Hepatocyte (in vitro differentiated cells): ENCODE results near the gene CYB561D1. TPM values are rescaled to one million over a fixed set of nuclear protein-coding genes. Genes with fewer than 3 reads are reported as not detected.

Source experiments
- DNase-seq: peaks from one replicate; pipeline ENCODE4 v3.0.0-alpha.2; 2016; ENCODE audit warnings: low spot score
- H2AFZ ChIP-seq: fragments of 200-600 bp; sonication (generic); 2 replicates; pipeline ENCODE4 v1.6.0; 2016; ENCODE audit warnings: antibody characterized with exemption, mild to moderate bottlenecking
- H3K27ac ChIP-seq: fragments of 200-600 bp; sonication (generic); 2 replicates; pipeline ENCODE4 v1.5.1; 2016; ENCODE audit warnings: mild to moderate bottlenecking
- H3K27me3 ChIP-seq: fragments of 200-600 bp; sonication (generic); 2 replicates; pipeline ENCODE4 v1.6.1; 2016
- H3K36me3 ChIP-seq: fragments of 200-600 bp; sonication (generic); replicated peaks from 2 replicates; pipeline ENCODE4 v1.5.1; 2016; ENCODE audit warnings: low read depth; ENCODE audit not compliant: insufficient read depth
- H3K4me1 ChIP-seq: fragments of 200-600 bp; sonication (generic); 2 replicates; pipeline ENCODE4 v1.5.1; 2016; ENCODE audit warnings: mild to moderate bottlenecking, moderate library complexity; ENCODE audit not compliant: insufficient read depth
- H3K4me2 ChIP-seq: fragments of 200-600 bp; sonication (generic); 2 replicates; pipeline ENCODE4 v1.6.0; 2016
- H3K4me3 ChIP-seq: fragments of 200-600 bp; sonication (generic); 2 replicates; pipeline ENCODE4 v1.5.1; 2016; ENCODE audit warnings: mild to moderate bottlenecking
- H3K79me2 ChIP-seq: fragments of 200-600 bp; sonication (generic); 2 replicates; pipeline ENCODE4 v1.6.0; 2017; ENCODE audit warnings: mild to moderate bottlenecking
- H3K9me2 ChIP-seq: fragments of 200-600 bp; sonication (generic); replicated peaks from 2 replicates; pipeline ENCODE4 v1.6.0; 2017; ENCODE audit warnings: mild to moderate bottlenecking; ENCODE audit not compliant: insufficient read depth
- H3K9me3 ChIP-seq: fragments of 200-600 bp; sonication (generic); 2 replicates; pipeline ENCODE4 v1.5.1; 2016; ENCODE audit warnings: low read depth, mild to moderate bottlenecking
- H4K20me1 ChIP-seq: fragments of 200-600 bp; sonication (generic); 2 replicates; pipeline ENCODE4 v1.6.0; 2016; ENCODE audit warnings: mild to moderate bottlenecking; ENCODE audit not compliant: insufficient read depth, poor library complexity, severe bottlenecking
- CTCF ChIP-seq: fragments of 200-600 bp; sonication (generic); IDR thresholded peaks from 2 replicates; pipeline ENCODE4 v1.5.1; 2016; ENCODE audit warnings: antibody characterized with exemption, mild to moderate bottlenecking; ENCODE audit not compliant: poor library complexity
- EZH2 ChIP-seq: fragments of 200-600 bp; sonication (generic); IDR thresholded peaks from 2 replicates; pipeline ENCODE4 v1.6.1; 2016; ENCODE audit warnings: antibody characterized with exemption, mild to moderate bottlenecking, borderline replicate concordance
- EZH2phosphoT487 ChIP-seq: fragments of 200-600 bp; sonication (generic); IDR thresholded peaks from one replicate; pipeline ENCODE4 v1.6.1; 2018; ENCODE audit warnings: antibody characterized with exemption, mild to moderate bottlenecking, low read depth, moderate library complexity; ENCODE audit not compliant: unreplicated experiment, severe bottlenecking
- WGBS: methylation state at CpG from one replicate; pipeline ENCODE4 v1.1.6; 2016; ENCODE audit warnings: low lambda C conversion rate; ENCODE audit errors: missing lambda C conversion rate; 5-methylcytosine and 5-hydroxymethylcytosine counted together
- polyA plus RNA-seq: library from polyadenylated mRNA; unstranded; fragments of >200 nt; fragmentation: Nextera tagmentation; extraction: Ambion mirVana; gene quantifications from 2 replicates; pipeline ENCODE4 v1.2.1, GENCODE V29; 2016
- total RNA-seq: library from RNA; depleted of rRNA; stranded (reverse); fragments of >200 nt; gene quantifications from 2 replicates; pipeline ENCODE4 v1.2.3, GENCODE V29; 2014

The CYB561D1 gene
- total and polyA plus RNA-seq, 2 experiments from 2014 or later: 4.8 to 6.5 TPM

DNA sequence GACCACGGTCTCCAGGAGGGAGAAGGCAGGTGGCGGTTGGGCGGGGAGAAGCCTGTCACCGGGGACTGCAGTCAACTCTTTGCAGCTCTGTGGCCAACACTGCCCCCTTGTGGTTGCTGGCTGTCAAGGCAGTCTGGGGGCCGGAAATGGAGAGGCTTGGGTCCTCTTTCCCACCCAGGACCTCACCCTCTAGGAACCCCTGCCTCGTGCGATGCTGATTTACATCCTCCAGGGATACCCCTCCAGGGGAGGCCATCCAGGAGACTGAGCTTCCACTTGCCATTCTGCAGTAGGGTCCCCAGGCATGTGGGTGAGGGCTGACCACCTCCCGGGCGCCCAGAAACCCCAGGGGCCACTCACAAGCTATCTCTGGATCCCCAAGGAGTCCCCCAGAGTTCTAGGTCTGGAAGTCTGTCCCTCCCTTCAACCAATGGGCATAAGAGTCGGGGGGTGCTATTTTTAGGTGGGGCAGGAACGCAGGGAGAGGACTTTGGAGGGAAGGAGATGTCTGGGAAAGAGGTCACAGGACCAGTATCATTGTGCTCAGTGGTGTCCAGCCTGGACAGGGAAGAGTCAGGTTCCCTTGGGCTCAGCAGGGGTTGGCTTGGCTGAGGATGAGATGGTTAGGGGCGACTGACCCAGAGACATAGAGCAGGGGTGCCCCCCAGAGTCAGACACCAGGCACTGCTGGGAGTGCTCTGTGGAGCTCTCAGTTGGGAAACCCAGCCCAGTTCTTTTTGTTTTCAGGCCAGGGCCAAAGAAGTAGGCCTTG lies 38.7 kb downstream of the CYB561D1 start:
- H3K27ac ChIP-seq: no peak overlapping the region
- peak overlapping the region; percentile 78 for H2AFZ ChIP-seq
- TF ChIP-seq EZH2phosphoT487 (no peak), CTCF (peak; percentile 93)
- H3K79me2 ChIP-seq: no peaks in the 10 kb centered on the region
- H3K27me3 ChIP-seq: no peaks in the 10 kb centered on the region
- no peaks in the 10 kb centered on the region for H4K20me1 ChIP-seq
- peak; percentile 83 for DNase-seq
- no peaks in the 10 kb centered on the region for H3K36me3 ChIP-seq
- no peak overlapping the region for H3K4me3 ChIP-seq
- 23% methylated on average over 12 of the region's 12 CpGs for WGBS
- no peaks in the 10 kb centered on the region for H3K9me3 ChIP-seq
- H3K4me2 ChIP-seq: peak overlapping the region; percentile 72
- peaks cover 4% of the 10 kb centered on the region for H3K4me1 ChIP-seq
- no peaks in the 10 kb centered on the region for H3K9me2 ChIP-seq

DNA sequence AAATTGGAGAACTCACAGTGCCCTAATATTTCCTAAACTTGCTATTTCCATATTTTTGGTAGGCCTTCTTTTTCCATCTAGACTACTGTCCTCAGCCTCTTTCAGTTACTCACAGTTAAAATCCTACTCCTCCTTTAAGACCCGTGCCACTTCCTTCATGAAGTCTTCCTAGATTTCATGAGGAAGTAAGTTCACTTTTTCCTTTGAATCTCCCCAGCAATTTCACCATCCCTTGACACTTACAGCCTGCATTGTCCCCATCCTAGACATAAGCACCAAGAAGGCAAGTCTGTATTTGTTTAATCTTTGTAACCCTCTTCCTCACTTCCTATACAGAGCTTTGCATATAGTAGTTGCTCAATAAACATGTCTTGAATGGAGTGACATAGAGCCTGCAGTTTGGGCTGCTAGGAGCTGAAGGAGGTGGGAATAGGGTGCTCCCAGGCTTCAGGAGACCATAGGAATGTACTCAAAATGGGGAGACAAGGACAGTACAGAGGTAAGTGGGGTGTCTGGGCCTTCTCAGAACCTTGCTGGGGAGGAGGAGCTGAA lies 40.5 kb downstream of the CYB561D1 start:
- Histone ChIP-seq H3K27me3 (no peaks in the 10 kb centered on the region), H3K79me2 (no peaks in the 10 kb centered on the region), H3K4me3 (no peak overlapping the region), H2AFZ (no peak overlapping the region), H3K9me3 (no peaks in the 10 kb centered on the region), H3K4me1 (peaks cover 4% of the 10 kb centered on the region), H4K20me1 (no peaks in the 10 kb centered on the region), H3K27ac (no peak overlapping the region), H3K36me3 (no peaks in the 10 kb centered on the region), H3K9me2 (no peaks in the 10 kb centered on the region), H3K4me2 (no peak overlapping the region)
- TF ChIP-seq EZH2phosphoT487 (no peak), CTCF (no peak), EZH2 (no peak)
- WGBS: 91% methylated on average over 1 of the region's 1 CpG
- no peak for DNase-seq

GRCh38 chr1:109535481-109535880 lies 41.6 kb downstream of the CYB561D1 start:
- no peaks in the 10 kb centered on the region for H3K9me2 ChIP-seq
- H3K27ac ChIP-seq: no peak overlapping the region
- no peak for TF ChIP-seq CTCF
- TF ChIP-seq EZH2phosphoT487: no peak
- no peak for TF ChIP-seq EZH2
- H4K20me1 ChIP-seq: no peaks in the 10 kb centered on the region
- H3K9me3 ChIP-seq: no peaks in the 10 kb centered on the region
- no peak overlapping the region for H3K4me3 ChIP-seq
- whole genome bisulfite sequencing: 72% methylated on average over 4 of the region's 4 CpGs
- no peaks in the 10 kb centered on the region for H3K36me3 ChIP-seq
- H3K27me3 ChIP-seq: no peaks in the 10 kb centered on the region
- H3K4me1 ChIP-seq: peaks cover 4% of the 10 kb centered on the region
- no peak for DNase-seq
- H3K4me2 ChIP-seq: no peak overlapping the region
- no peaks in the 10 kb centered on the region for H3K79me2 ChIP-seq
- no peak overlapping the region for H2AFZ ChIP-seq
